Ovary (tissue), 9 donors: ENCODE measurements around the gene ITPR2. TPM values are rescaled to one million over a fixed set of nuclear protein-coding genes. Genes with fewer than 3 reads are reported as not detected.

ENCODE experiments used
- DNase-seq, 5 donors: peaks; one replicate each; pipeline ENCODE4 v3.0.0-alpha.2; 2019 to 2020
- H3K27ac ChIP-seq, 2 donors: fragments of 200-600 bp; one replicate each; pipeline versions ENCODE4 v1.5.1 to v1.8.0; 2019 to 2022
- H3K27me3 ChIP-seq: fragments of 200-600 bp; one replicate; pipeline ENCODE4 v1.8.0; 2022
- H3K36me3 ChIP-seq: fragments of 200-600 bp; sonication (generic); one replicate; pipeline ENCODE4 v1.5.1; 2019
- H3K4me1 ChIP-seq: one replicate; pipeline ENCODE4 v1.8.1; 2013; ENCODE audit warnings: mild to moderate bottlenecking, moderate library complexity; ENCODE audit not compliant: insufficient read depth
- H3K4me3 ChIP-seq: fragments of 200-600 bp; sonication (generic); one replicate; pipeline ENCODE4 v1.5.1; 2017
- H3K9me3 ChIP-seq, 2 donors: fragments of 200-600 bp in 1 of 2; sonication (generic) in 1 of 2; one replicate each; pipeline versions ENCODE4 v1.5.1 to v1.8.1; 2013 to 2019; ENCODE audit warnings: mild to moderate bottlenecking in 1 of 2, moderate library complexity in 1 of 2
- EP300 ChIP-seq: sonication (generic); formaldehyde crosslinking; IDR thresholded peaks from one replicate; pipeline ENCODE4 v1.6.1; 2017; ENCODE audit warnings: antibody characterized with exemption
- POLR2A ChIP-seq: fragments of 450-650 bp; IDR thresholded peaks from one replicate; pipeline ENCODE4 v1.6.1; 2017; ENCODE audit warnings: antibody characterized with exemption, mild to moderate bottlenecking, moderate library complexity
- WGBS, 3 donors: extraction: QIAGEN DNeasy Blood & Tissue Kit in 1 of 3; methylation state at CpG; one replicate each; pipeline versions ENCODE4 v1.1.5 to v1.1.7; 2013 to 2017; 5-methylcytosine and 5-hydroxymethylcytosine counted together
- intact Hi-C, 4 donors: fragments of 100-400 bp; cut with DNase I; formaldehyde crosslinking; loops; one replicate each; pipeline versions ENCODE4 v1.11.0 to v1.15.1; 2022 to 2023
- polyA plus RNA-seq, 2 donors: library from polyadenylated mRNA; stranded (reverse); fragments of 200-250 nt in 1 of 2; fragments of 350-450 nt in 1 of 2; fragmentation: Illumina TruSeq in 1 of 2; extraction: RNeasy Lipid Tissue Mini Kit (QIAGEN cat#74804) in 1 of 2; gene quantifications; one replicate each; pipeline ENCODE4 v1.2.3, GENCODE V29; 2013 to 2014
- small RNA-seq: library from RNA; depleted of rRNA; stranded (forward); fragments of <200 nt; gene quantifications from one replicate; pipeline ENCODE3, GENCODE V24; 2016
- total RNA-seq, 7 donors: library from RNA; depleted of rRNA in 2 of 7; stranded (reverse); fragments of >200 nt in 2 of 7; fragmentation: NEBNext Ultra II Directional in 3 of 7; extraction: Animal tissue kit (Norgen Biotek cat#: 25700) in 3 of 7; gene quantifications; one replicate each; pipeline versions ENCODE4 v1.1.0 to v1.2.4, GENCODE V29; 2016 to 2023
- TF ChIP-seq, protein P1 (sequence below), 3 donors: fragments of 450-650 bp in 2 of 3; fragments of 200-600 bp in 1 of 3; IDR thresholded peaks; one replicate each; pipeline versions ENCODE4 v1.5.1 to v1.8.0; 2016 to 2022; ENCODE audit warnings: antibody characterized with exemption in 3 of 3, mild to moderate bottlenecking in 1 of 3
- donor health status: DM: no; HTN: no; CAD: no; lungs with moderate emphysema.
- donor health status: DM: no; HTN: no; CAD: no.
- donor health status: Bipolar disorder and iron deficiency.
- donor health status: DM: yes; HTN: yes; CAD: no.
- donor health status: DM: no; HTN: no; CAD: no.
- donor health status: DM: yes; HTN: yes; CAD: no.

Gene ITPR2
- total and polyA plus RNA-seq, 9 donors, result 5.9 to 51.1 (median 32.9) TPM

DNA sequence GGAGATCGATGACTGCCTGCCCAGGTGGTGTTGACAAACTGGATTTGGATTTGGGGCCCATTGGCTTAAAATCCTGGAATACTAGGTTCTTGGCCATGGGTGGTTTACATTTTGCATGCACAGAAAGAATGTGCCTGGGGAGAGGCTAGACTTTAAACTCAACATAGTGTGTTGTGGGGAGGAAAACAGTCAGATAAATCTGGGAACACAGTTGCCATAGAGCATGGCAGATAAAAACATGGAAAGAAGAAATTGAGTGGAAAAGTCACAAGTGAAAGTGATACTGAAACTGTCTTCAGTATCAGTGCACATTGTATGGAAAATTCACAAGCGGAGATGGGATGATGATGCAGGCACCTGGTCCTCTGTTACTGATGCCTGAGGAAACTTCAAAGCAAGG, 542.4 kb downstream of the ITPR2 start:
- Histone ChIP-seq H3K27ac (no peak overlapping the region), H3K9me3 (no peaks in the 10 kb centered on the region), H3K4me1 (no peaks in the 10 kb centered on the region), H3K27me3 (no peaks in the 10 kb centered on the region), H3K36me3 (no peaks in the 10 kb centered on the region), H3K4me3 (no peak overlapping the region)
- intact Hi-C loops, result no loop called here
- TF ChIP-seq POLR2A, result no peak
- no peak for TF ChIP-seq EP300
- TF ChIP-seq, protein P1, sequence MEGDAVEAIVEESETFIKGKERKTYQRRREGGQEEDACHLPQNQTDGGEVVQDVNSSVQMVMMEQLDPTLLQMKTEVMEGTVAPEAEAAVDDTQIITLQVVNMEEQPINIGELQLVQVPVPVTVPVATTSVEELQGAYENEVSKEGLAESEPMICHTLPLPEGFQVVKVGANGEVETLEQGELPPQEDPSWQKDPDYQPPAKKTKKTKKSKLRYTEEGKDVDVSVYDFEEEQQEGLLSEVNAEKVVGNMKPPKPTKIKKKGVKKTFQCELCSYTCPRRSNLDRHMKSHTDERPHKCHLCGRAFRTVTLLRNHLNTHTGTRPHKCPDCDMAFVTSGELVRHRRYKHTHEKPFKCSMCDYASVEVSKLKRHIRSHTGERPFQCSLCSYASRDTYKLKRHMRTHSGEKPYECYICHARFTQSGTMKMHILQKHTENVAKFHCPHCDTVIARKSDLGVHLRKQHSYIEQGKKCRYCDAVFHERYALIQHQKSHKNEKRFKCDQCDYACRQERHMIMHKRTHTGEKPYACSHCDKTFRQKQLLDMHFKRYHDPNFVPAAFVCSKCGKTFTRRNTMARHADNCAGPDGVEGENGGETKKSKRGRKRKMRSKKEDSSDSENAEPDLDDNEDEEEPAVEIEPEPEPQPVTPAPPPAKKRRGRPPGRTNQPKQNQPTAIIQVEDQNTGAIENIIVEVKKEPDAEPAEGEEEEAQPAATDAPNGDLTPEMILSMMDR (IDR thresholded peaks at IDR 0.05), result no peak
- no peak for DNase-seq
- 80 to 88% (median 83%) methylated on average over 2 of the region's 2 CpGs for WGBS, 3 donors

GRCh38 chr12:26287671-26288381, 545.2 kb downstream of the ITPR2 start:
- Histone ChIP-seq H3K27me3 (no peaks in the 10 kb centered on the region), H3K36me3 (no peaks in the 10 kb centered on the region), H3K9me3 (no peaks in the 10 kb centered on the region), H3K4me3 (no peak overlapping the region), H3K27ac (no peak overlapping the region), H3K4me1 (no peaks in the 10 kb centered on the region)
- WGBS, 3 donors, result 62 to 74% (median 67%) methylated on average over 14 of the region's 14 CpGs
- DNase-seq, result no peak
- no peak for TF ChIP-seq EP300
- TF ChIP-seq POLR2A, result no peak
- TF ChIP-seq, protein P1 (IDR thresholded peaks at IDR 0.05), result no peak
- intact Hi-C loops, result no loop called here

Small RNA genes lying within 50 kb of the gene (small RNA-seq; reads per million reads assigned to genes)
- gene RNA5SP354, result not detected

Other genes starting within 250 kb of the ITPR2 start
- gene INTS13, start 104.8 kb upstream of the ITPR2 start, total RNA-seq, result 10 to 100 TPM; 11.1 to 18.1 (median 16.3) TPM
- gene INTS13, start 104.8 kb upstream of the ITPR2 start, polyA plus RNA-seq, result 10 to 100 TPM; 10.4 to 17.7 TPM
- 100 to 1,000 TPM in 1 of 7 donors, 10 to 100 TPM in 6; 67.8 to 150 (median 80.4) TPM for gene FGFR1OP2, start 105.3 kb upstream of the ITPR2 start, total RNA-seq
- 10 to 100 TPM; 48.7 to 55.6 TPM for gene FGFR1OP2, start 105.3 kb upstream of the ITPR2 start, polyA plus RNA-seq
- gene TM7SF3, start 181.2 kb upstream of the ITPR2 start, total RNA-seq, result 10 to 100 TPM; 35.2 to 63.8 (median 44.2) TPM
- 100 to 1,000 TPM in 1 of 2 donors, 10 to 100 TPM in 1; 41.5 to 117 TPM for gene TM7SF3, start 181.2 kb upstream of the ITPR2 start, polyA plus RNA-seq
- gene MED21, start 189.4 kb upstream of the ITPR2 start, total RNA-seq, result 10 to 100 TPM; 31.1 to 77.5 (median 60.1) TPM
- 10 to 100 TPM; 36.5 to 52.8 TPM for gene MED21, start 189.4 kb upstream of the ITPR2 start, polyA plus RNA-seq
- gene C12orf71, start 249.4 kb upstream of the ITPR2 start, total RNA-seq, result not detected
- gene C12orf71, start 249.4 kb upstream of the ITPR2 start, polyA plus RNA-seq, result not detected